GM19395 (cell line): ENCODE data around the gene PPA1.
A peak's percentile ranks its signal among the peaks of the same experiment; 100 is the strongest.
"Not testable (repeated sequence)": the region's sequence is repeated elsewhere in the genome, so short reads cannot be mapped to it uniquely, and the experiment has no call there.

Experiments used
- ATAC-seq: cut with Tn5 transposase; IDR thresholded peaks from one replicate; pipeline ENCODE4 v1.9.1; 2021; ENCODE audit warnings: mild to moderate bottlenecking, moderate library complexity; ENCODE audit not compliant: unreplicated experiment

Gene PPA1

DNA sequence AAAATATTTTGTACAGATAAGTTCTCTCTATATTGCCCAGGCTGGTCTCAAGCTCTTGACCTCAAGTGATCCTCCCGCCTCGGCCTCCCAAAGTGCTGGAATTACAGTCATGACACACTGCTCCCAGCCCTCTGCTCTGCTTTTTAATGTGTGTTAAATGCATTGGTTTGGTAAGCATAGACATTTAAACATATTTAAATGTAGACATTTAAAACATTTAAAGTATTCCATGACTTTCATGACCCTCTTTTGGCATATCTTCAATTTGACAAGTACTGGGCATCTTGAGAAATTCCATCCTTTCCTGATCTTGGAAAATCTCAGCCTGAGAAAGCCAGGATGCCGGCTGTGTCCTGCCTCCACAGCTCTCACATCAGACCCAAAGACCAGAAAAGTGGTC is 57.7 kb downstream of the PPA1 start:
- no peak for ATAC-seq

- ATAC-seq: no peak
Measured at GRCh38 chr10:70174058-70174741, 59.0 kb downstream of the PPA1 start.

GRCh38 chr10:70169649-70170364 is 63.4 kb downstream of the PPA1 start:
- ATAC-seq: peak; percentile 8

GRCh38 chr10:70169011-70169410 is 64.2 kb downstream of the PPA1 start:
- no peak for ATAC-seq

DNA sequence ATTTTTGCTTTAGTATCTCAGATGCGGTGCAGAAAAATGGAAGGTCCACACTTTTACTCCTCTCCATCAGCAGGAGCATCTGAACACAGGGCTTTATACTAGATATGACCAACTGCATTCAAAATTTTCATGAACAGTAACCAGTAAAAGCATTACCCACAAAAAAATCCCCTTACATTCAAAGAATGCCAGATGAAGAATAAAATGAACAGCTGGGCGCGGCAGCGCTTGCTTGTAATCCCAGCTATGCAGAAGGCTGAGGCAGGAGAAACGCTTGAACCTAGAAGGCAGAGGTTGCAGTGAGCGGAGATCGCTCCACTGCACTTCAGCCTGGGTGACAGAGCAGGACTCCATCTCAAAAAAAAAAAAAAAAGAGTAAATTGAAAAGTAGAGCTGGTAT is 66.0 kb downstream of the PPA1 start:
- no peak for ATAC-seq

DNA sequence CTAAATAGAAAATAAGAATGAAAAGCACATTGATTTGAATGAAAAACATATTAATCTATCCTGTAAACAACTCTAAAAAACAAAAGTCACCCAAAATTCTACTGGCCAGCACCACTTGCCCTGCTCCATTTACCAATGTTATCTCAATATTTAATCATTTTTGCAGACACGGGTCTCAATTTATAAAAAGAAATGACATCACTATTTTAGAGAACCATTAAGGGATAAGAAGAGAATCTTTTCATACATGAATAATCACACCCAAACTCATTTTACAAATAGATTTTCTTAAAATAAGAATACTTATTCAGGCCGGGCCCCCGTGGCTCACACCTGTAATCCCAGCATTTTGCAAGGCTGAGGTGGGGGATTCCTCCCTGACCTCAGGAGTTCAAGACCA is 66.8 kb downstream of the PPA1 start:
- no peak for ATAC-seq

- no peak for ATAC-seq
Measured at GRCh38 chr10:70164163-70164562, 69.1 kb downstream of the PPA1 start.

- ATAC-seq: no peak
Measured at GRCh38 chr10:70163448-70163847, 69.8 kb downstream of the PPA1 start.

DNA sequence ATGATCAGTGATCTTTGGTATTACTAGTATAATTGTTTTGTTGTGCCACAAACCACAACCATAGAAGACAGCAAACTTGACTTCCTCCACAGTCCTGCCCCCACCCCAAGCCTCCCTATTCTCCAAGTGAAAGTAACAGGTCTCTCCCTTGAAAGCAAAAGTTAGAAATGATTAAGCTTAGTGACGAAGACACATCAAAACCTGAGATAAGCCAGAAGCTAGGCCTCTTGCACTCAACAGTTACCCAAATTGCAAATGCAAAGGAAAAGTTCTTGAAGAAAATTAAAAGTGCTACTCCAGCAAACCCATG is 70.4 kb downstream of the PPA1 start:
- peak; percentile 89 for ATAC-seq

DNA sequence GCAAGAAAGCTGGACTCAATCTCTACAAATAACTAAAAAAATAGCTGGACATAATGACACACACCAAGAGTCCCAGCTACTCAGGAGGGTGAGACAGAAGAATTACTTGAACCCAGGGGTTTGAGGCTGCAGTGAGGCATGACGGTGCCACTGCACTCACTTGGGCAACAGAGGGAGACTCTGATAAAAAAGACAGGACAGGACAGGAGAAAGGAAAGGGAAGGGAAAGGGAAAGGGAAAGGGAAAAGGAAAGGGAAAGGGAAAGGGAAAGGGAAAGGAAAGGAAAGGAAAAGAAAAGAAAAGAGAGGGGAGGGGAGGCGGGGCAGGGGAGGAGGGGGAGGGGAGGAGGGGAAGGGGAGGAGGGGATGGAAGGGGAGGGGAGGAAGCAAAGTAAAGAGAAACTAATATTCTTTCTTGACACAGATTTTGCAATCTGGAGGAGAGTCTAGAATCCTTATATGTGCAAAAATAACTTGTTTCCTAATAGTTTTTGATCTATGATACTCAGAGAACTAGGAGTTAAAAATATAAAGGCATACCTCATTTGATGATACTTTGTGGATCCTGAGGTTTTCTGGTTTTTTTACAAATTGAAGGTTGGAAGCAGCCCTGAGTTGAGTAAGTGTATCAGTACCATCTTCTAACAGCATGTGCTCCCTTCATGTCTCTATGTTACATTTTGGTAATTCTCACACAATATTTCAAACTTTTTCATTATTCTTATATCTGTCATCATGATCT is 70.9 kb downstream of the PPA1 start:
- ATAC-seq: peak; percentile 37

- ATAC-seq: no peak
Measured at GRCh38 chr10:70160798-70161197, 72.4 kb downstream of the PPA1 start.

GRCh38 chr10:70159366-70159765 is 73.9 kb downstream of the PPA1 start:
- not testable (repeated sequence) for ATAC-seq

DNA sequence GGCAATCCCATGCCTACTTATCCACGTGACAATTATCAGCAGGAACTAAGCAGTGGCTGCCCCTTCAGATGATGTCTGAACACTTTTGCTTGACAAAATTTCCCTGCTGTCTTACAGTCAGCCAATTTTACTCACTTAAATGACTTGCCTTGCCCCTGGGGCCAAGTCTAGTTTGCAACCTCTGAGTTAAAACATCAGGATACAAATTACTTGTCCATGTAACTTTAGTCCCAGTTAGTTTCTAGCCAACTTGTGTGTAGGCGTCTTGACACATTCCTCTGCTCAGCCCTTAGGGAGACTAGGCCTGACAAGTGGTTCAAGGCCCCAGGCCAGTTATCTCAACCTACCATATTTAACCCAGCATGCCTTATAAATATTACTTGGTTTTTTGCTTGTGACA is 75.1 kb downstream of the PPA1 start:
- no peak for ATAC-seq

- no peak for ATAC-seq
Measured at GRCh38 chr10:70155255-70155838, 77.9 kb downstream of the PPA1 start.
